ENCODE measurements around the gene BOD1.
A peak's percentile ranks its signal among the peaks of the same experiment; 100 is the strongest.

Gene BOD1

GRCh38 chr5:173573126-173573960, 43.1 kb downstream of the BOD1 start:
- DNase-seq = peak; percentile 67

GRCh38 chr5:173572431-173573125, 43.9 kb downstream of the BOD1 start:
- DNase-seq = no peak

GRCh38 chr5:173570321-173571090, 45.9 kb downstream of the BOD1 start:
- DNase-seq = no peak

GRCh38 chr5:173568703-173569102, 47.7 kb downstream of the BOD1 start:
- no peak for DNase-seq

GRCh38 chr5:173568128-173568527, 48.3 kb downstream of the BOD1 start:
- no peak for DNase-seq

GRCh38 chr5:173567548-173567947, 48.9 kb downstream of the BOD1 start:
- no peak for DNase-seq

- DNase-seq = no peak
Observed at GRCh38 chr5:173565491-173566072, 50.9 kb downstream of the BOD1 start.

- no peak for DNase-seq
Observed at GRCh38 chr5:173564106-173564505, 52.3 kb downstream of the BOD1 start.

GRCh38 chr5:173563246-173563645, 53.2 kb downstream of the BOD1 start:
- no peak for DNase-seq

GRCh38 chr5:173562451-173562850, 54.0 kb downstream of the BOD1 start:
- no peak for DNase-seq
